AG04450 (cell line): ENCODE results near the gene C8B. TPM values are rescaled to one million over a fixed set of nuclear protein-coding genes. Genes with fewer than 3 reads are reported as not detected.

Experiments
- CTCF ChIA-PET: fragments of 300-600, 350-600 bp; formaldehyde crosslinking; extraction: SDS; loops from one replicate; lab custom pipeline; 2022; ENCODE audit warnings: antibody characterized with exemption, inconsistent platforms; lab: Charles Lee
- POLR2A ChIA-PET: fragments of 350-600 bp; formaldehyde crosslinking; extraction: SDS; loops from one replicate; lab custom pipeline; 2021; ENCODE audit warnings: antibody characterized with exemption, inconsistent platforms; lab: Yijun Ruan, JAX
- DNase-seq: peaks from one replicate; pipeline ENCODE4 v3.0.0-alpha.2; 2011; ENCODE audit warnings: low read depth, low spot score
- H3K27ac ChIP-seq: one replicate; pipeline ENCODE4 v1.5.1; 2012; ENCODE audit warnings: low read depth, low read length, control low read depth
- H3K27me3 ChIP-seq: one replicate; pipeline ENCODE4 v1.6.0; 2012; ENCODE audit warnings: low read length; ENCODE audit not compliant: control insufficient read depth, insufficient read depth
- H3K4me3 ChIP-seq: 2 replicates; pipeline ENCODE4 v1.5.1; 2011; ENCODE audit warnings: mild to moderate bottlenecking, low read depth, low read length, control low read depth
- H3K9me3 ChIP-seq: 2 replicates; pipeline ENCODE4 v1.5.1; 2012; ENCODE audit warnings: low read length; ENCODE audit not compliant: control insufficient read depth, insufficient read depth
- polyA plus RNA-seq: library from polyadenylated mRNA; depleted of rRNA; stranded (reverse); fragments of >200 nt; gene quantifications from 2 replicates; pipeline ENCODE4 v1.2.3, GENCODE V29; 2011
- TF ChIP-seq, protein P1 (sequence below): IDR thresholded peaks from 2 replicates; pipeline ENCODE4 v1.5.1; 2011; ENCODE audit warnings: low read depth, low read length, control low read depth, inconsistent platforms

Gene C8B
- polyA plus RNA-seq, 1 experiment, result not detected

DNA sequence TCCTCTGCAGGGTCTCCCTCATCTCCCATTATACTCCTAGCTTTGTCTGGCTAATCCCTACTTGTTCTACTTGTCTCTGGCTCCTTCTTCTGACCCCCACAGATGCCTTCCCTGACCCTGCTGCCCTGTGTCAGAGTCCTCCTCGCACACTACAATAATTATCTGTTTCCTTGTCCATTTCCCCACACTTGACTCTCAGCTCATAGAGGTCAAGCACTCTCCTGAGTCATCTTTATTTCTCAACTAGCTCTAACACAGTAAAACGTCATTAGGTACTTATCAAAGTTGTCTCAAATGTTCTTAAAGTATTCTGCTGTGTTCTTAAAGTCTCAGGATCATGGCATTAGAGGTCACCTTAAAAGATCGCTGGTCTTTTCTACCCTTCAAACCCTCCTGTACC is 64.1 kb downstream of the C8B start:
- no peak for DNase-seq

DNA sequence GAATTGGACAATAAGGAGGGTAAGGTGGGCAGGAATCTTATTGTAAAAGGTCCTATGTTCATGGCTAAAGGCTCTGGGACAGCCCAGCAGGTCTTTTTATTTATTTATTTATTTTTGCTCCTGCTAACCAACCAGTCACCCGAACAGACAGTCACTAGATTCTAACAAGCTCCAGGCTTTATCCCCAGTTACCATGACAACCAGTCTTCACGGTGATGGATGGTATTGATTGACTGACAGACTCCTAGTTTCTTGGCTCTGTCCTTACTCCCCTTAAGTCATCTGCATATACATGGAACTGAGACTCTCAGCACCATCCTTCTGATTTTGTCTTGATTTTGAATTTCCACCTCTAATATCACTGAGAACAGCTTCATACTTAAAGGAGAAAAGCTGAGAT is 66.9 kb downstream of the C8B start:
- no peak overlapping the region for H3K27ac ChIP-seq
- DNase-seq, result no peak
- ChIA-PET CTCF (interaction anchor here (1.2 kb wide), 1 partner anchor 29 kb away, joined by 3 read pairs; no protein-coding TSS in a partner anchor), POLR2A (no interaction called here)
- no peak overlapping the region for H3K4me3 ChIP-seq
- H3K9me3 ChIP-seq, result no peaks in the 10 kb centered on the region
- no peaks in the 10 kb centered on the region for H3K27me3 ChIP-seq
- TF ChIP-seq, protein P1, sequence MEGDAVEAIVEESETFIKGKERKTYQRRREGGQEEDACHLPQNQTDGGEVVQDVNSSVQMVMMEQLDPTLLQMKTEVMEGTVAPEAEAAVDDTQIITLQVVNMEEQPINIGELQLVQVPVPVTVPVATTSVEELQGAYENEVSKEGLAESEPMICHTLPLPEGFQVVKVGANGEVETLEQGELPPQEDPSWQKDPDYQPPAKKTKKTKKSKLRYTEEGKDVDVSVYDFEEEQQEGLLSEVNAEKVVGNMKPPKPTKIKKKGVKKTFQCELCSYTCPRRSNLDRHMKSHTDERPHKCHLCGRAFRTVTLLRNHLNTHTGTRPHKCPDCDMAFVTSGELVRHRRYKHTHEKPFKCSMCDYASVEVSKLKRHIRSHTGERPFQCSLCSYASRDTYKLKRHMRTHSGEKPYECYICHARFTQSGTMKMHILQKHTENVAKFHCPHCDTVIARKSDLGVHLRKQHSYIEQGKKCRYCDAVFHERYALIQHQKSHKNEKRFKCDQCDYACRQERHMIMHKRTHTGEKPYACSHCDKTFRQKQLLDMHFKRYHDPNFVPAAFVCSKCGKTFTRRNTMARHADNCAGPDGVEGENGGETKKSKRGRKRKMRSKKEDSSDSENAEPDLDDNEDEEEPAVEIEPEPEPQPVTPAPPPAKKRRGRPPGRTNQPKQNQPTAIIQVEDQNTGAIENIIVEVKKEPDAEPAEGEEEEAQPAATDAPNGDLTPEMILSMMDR, result no peak

More for the DNA sequence above, 64.1 kb downstream of the C8B start:
- Histone ChIP-seq H3K4me3 (no peak overlapping the region), H3K27me3 (no peaks in the 10 kb centered on the region), H3K27ac (no peak overlapping the region), H3K9me3 (no peaks in the 10 kb centered on the region)
- CTCF ChIA-PET, result interaction anchor here (1.8 kb wide), 1 partner anchor 70 kb away, joined by 9 read pairs; no protein-coding TSS in a partner anchor
- TF ChIP-seq, protein P1, result no peak
- POLR2A ChIA-PET, result no interaction called here

DNA sequence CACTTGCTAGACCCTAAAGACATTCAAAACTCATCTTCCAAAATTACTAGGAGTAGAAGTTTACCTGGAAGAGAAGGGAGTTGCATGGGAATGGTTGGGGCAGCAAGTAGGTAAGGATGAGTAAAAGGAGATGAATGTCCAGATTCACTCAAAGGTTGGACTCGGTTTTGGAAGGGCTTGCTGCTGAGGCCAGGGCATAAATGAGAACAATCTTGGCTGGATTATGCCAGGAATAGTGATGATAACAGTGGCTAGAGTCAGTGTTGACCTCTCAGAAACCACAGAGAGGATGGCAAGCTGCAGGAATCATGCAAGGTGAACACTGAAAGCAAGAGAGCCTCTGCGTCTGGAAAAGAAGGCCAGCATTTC is 67.8 kb downstream of the C8B start:
- DNase-seq, result no peak
- ChIA-PET CTCF (no interaction called here), POLR2A (no interaction called here)
- no peak overlapping the region for H3K27ac ChIP-seq
- no peaks in the 10 kb centered on the region for H3K27me3 ChIP-seq
- H3K9me3 ChIP-seq, result no peaks in the 10 kb centered on the region
- no peak overlapping the region for H3K4me3 ChIP-seq
- TF ChIP-seq, protein P1, result no peak

DNA sequence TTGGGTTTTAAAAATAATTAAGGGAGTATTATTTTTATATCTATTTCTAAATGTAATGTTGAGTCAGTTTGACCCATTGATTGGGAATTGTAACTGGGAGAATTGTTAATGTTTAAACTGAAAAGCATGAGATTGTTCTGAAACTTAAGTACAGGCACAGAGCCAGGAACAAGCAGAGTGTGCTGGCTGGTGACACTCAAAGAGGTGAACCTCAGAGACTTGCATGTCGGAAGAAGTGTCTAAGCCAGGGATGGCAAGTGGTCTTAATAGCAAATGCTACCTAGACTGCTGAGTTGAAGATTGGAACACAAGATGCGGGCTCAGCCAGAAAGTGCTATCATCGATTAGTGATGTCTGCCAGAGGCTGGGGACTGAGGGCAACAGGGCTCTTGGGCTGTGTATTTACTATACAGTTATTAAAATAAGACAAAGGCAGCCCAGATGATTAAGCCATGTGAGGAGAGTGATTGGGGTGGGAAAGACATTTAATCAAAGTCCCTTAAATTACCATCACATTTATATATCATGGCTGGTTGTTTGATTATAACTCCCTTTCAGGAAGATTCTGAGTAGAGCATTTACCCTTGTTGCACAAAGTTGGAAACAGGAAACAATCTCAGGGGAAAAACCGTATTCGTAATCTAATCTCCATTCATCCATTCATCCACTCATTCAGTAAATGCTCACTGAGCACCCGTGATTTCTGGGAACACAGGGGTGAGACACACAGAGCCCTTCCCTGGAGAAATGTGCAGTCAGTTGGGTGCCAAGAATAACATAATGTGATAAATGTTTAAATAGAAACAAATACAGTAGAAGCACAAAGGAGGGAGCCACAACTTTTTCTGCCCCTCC is 68.4 kb downstream of the C8B start:
- Histone ChIP-seq H3K27ac (no peak overlapping the region), H3K4me3 (no peak overlapping the region), H3K27me3 (no peaks in the 10 kb centered on the region), H3K9me3 (no peaks in the 10 kb centered on the region)
- ChIA-PET POLR2A (no interaction called here), CTCF (no interaction called here)
- no peak for DNase-seq
- TF ChIP-seq, protein P1, result no peak

DNA sequence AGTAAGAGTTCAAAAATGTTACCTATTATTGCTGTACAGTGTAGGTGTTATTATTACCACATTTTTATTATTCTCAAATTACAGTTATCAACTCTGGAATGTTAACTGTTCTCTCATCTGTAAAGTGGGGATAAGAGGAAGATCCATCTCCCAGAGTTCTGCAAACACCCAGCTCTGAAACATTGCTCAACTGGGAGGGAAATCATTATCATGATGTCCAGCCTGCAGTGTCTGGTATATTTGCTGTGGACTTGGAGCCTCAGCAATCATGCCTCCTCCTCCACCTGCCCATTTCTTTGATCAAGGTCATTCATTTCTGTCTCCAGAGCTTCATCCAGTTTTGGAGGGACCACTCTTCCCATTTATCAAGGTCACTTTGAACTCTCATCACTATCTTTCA is 71.8 kb downstream of the C8B start:
- TF ChIP-seq, protein P1, result no peak
- Histone ChIP-seq H3K27ac (no peak overlapping the region), H3K4me3 (no peak overlapping the region), H3K27me3 (no peaks in the 10 kb centered on the region), H3K9me3 (no peaks in the 10 kb centered on the region)
- ChIA-PET POLR2A (no interaction called here), CTCF (no interaction called here)
- no peak for DNase-seq
